Brain pericyte (primary cell): ENCODE data around the gene EPHB6.

Experiments used
- DNase-seq: peaks from one replicate; pipeline ENCODE4 v3.0.0-alpha.2; 2012; ENCODE audit warnings: low read depth, low spot score

EPHB6 gene

DNA sequence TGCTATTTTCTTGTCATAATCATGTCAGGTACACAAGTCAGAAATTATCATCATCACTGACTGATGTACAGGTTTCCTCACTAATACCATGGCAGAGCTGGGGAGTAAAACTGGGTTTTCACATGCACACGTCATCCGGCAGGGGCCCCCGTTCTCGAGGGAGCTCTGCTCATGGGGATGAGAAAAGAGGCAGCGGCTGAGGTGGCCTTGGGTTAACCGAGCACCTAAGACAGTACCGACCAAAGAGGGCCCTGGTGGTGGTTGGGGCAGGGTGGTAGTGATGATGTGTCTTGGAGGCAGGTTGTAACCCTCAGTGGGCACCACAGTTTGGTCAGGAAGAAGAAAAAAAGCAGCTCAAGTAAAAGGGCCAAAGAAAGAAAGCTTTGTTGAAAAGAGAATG lies 42.8 kb downstream of the EPHB6 start:
- no peak for DNase-seq

DNA sequence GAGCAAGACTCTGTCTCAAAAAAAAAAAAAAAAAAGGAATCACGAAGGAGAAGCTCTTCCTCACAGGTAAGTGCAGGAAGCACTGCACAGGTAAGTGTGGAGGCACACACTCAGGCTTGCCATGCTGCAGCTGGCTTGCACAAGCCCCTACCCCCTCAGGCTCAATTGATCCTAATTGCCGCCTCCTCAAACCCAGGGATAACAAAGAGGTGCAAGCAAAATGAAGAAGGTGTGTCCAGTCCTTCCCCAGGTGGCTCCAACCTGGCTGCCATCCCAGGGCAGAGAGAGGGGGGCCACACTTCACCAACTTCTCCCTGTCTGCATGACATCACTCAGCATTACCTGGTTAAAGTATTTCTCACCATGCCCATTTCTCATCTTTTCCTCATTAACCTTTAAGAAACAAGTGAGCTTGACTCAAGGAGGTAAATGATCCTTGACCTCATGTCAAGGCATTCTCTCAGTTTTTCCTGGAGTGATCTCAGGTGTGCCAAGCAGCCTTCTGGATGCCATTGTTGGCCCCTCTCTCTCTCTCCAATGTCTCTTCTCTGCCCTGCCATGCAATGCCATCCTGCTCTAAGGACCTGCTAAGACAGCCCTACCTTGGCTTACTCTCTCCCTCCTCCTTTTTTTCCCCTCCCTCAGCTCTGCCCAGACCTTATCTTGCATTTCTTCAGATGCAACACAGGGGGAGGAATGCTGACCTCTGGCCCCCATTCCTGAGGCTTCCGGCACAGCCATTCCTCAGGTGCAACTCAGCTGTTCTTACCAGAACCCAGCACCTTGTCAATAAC lies 43.7 kb downstream of the EPHB6 start:
- no peak for DNase-seq

DNA sequence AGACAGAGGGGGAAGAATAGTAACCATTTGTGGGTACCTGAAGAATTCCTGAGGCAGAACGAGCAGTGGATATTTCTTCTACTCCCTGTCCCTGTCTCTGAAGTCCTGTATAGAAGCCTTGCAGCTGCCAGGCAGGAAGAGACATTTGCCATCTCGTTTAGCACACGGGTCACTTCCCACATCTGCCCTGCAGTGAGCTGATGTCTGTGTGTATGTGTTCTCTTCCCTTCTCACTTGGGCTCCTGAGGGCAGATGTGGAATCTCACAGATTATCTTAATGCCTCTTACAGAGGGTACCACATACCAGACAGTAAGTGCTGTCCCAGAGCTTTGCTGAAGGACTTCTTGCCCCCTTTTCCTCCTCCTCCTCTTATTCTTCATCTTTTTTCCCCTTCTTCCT lies 44.8 kb downstream of the EPHB6 start:
- DNase-seq, result no peak

DNA sequence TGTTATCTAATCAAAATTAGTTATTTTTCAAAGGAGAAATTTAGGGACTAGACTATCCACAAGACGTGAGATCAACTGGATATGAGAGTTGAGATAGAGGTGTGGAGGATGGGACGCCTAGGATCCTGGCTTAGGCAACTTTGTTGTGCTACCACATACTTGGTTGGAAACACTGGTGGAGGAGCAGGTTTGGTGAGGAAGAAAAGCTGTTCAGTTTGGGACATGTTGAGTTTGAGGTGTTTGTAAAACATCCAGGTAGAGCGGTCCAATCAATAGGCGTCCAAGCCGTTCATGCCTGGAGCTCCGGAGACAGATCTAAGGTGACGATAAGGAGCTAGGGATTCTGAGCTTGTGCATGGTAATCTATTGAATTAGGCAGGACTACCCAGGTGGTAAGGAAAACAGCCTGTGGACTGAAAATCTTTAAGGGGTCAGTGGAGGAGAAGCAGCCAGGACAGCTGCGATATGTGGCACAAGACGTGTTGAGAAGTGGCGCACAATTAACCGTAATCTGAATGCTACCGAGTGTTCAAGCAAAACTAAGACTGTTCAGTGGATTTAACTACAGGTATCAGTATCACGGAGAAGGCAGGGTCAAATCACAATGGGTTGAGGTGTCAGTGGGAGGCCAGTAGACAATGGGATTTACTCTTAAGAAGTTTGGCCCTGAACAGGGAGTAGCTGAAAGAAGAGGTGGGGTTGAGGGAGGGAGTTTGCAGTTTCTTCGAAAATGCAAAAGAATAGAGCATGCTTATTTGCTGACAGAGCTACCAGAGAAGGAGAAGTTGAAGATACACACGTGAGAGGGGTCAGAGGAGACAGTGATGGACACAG lies 46.8 kb downstream of the EPHB6 start:
- no peak for DNase-seq

DNA sequence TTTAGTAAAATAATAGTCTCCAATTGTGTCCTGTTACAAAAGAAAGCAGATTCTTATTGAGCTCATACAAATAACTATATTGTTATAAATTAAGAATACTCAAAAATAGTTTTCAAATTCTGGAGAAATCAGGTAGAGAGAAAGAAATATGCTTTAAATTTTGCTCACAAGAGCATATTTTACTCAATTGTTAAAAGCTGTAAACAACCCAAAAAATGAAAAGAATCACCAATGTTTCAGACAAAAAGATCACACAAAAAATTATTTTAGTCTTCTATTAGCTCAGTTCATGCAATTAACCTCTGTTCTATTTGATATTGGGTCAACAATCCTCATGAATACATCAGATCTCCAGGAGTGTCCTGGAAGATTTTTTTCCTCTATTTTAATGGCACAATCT lies 49.3 kb downstream of the EPHB6 start:
- no peak for DNase-seq

DNA sequence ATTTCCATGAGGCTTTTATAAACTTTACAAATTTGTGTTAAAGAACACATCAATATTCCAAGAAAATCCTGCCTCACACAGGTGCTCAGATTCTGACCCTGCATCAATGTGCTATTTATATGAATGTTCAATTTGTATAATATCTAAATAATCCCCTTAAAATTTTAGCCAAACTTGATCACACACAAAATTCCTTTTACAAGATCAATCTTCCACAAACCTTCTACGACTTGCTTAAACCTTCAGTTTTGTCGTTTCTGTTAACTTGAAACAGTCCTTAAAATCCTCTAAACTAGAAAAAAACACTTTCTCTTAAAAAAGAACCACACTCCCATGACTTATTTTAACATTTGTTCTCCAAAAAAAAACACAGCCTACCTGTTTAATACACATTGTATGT lies 50.9 kb downstream of the EPHB6 start:
- DNase-seq, result no peak

DNA sequence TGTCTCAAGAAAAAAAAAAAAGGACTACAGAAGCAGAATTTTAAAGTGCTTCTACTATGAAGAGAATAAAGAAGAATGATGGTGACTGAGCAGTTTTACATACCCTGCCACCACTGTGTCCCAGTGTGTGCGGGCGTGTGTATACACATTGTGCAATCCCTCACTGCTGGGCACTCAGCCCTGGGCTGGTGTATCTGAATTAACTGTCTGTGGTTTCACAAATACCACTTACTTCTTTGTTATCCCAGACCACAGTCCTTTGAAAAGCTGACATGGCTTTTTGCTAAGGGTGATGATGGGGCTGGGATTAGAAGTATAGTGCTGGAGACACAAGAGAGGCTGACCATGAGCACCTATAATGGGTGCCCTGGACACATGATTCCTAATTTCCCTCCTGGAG lies 51.8 kb downstream of the EPHB6 start:
- DNase-seq, result no peak

DNA sequence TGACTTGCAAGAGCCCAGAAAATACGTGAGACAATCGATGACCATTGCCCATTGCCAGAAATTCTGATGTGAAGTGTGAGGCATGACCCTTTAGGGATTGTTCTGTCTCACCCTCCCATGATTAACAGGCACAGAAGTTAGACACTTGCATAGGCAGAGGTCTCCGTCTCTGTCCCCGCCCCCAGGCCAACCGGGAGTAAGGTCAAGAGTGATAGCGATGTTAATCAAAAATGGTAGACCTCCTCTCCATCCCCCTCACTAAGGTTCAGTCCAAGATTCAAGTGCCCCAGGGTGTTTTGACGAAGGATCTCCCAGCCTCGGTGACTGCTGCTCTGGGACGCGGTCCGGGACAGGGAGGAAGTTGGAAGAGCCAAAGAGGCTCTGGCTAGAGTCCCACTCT lies 53.4 kb downstream of the EPHB6 start:
- no peak for DNase-seq

DNA sequence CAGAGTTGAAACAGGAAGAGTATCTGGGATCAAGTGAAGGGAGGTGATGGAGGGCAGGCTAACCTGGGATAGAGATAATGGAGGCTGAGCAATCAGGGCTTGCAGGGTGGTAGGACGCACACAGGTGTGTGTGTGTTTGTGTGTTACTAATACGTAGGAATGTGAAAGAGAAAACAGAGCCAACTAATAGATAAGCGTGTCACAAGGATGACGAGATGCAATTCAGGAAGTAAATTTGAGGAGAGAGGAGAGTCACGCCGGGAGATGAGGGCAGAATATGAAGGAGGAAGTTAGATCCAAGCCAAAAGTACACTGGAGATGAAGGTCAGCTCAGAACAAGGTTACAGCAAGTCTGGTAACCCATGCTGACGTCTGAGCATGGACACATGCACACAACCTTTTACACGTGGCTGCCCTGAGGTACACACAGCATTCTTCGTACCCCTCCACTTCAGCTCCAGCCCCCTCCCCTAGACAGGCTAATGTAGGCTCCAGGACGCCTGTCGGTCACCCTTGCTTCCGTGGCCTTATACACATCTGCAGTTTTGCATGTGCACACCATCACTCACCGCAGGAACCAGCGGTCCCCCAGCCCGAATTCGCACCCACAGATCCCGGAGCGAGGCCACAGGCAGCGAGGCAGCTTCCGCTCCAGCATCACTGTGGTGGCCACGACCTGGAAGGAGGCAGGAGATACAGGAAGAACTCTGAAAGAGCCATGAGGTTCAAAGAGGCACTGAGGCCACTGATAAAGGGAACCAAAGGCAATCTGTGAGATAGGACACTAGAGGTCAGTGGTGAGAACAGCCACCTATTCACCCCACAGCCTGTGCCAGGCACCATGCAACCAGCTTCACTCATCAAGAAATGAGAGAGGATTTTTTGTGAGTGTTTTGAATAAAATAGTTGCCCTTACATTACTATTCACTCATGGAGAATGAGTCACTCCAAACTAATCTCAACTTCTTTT lies 54.3 kb downstream of the EPHB6 start:
- DNase-seq, result no peak

DNA sequence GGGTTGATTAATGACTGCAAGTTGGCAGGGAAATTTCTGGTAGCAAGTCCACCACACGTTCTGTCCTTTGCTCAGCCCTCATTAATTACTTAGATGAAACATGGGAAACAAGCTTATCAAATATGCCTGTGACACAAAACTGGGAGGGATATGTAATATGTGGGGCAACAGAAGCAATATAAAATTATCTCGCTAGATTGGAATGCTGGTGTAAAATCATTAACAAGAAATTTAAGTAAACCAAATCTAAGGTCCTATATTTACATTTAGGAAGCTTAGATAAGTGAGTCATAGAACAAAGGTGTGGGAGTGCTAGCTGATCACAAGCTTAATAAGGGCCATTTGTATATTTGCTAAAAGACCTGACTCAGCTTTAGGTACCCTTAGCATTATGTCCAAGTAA lies 55.2 kb downstream of the EPHB6 start:
- DNase-seq, result no peak

DNA sequence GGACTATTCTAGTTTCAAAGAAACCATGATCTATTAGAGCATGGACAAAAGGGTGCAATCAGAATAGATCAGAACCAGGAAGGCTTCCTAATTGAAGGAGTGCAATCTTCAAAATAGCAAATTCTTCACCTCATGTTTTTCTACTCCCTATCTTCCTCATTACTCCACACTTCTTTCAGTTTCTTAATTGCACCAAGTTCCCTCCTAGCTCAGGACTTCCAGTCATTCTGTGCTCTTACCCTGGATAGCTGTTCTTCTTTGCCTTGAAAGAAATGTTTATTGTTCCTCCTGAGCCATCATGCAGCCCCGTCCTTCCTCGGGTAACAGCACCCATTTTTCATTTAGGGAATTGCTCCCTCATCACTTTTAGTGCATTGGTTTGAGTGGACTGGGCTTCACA lies 55.6 kb downstream of the EPHB6 start:
- no peak for DNase-seq

DNA sequence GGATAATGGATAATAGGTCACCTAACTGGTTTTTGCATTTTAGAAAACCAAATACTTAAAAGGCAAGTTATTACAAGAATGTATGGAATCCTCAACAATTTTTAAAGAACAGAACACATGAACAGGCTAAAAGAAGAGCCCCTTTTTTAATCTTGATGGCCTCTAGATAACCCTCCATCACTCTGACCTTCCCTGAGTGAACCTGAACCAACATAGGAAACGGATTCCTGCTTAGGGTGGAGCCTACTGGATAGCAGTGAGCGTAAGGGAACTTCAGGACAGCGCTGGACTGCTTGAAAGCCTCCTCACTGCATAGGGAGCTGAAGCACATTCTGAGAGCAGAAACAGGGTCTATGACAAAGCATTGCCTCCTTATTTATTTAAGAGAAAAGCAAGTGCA lies 58.2 kb downstream of the EPHB6 start:
- DNase-seq, result no peak

DNA sequence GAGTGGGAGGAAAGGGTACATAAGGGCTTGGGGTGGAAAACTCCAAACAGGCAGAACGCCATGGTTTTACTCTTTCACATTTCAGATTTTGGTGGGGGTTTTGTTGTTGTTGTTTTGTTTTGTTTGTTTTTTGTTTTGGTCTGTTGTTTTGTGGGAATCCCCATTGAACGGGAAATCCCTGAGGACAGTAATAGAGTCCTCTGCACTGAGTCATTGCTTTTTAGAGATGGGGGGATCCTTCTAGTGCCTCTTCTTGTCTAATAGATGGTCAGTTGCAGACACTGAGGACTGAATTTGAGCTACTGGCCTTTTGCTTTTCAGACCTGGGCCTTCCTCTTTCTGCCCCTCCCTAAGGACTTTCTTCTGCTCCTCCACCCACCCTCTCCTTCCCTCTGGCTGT lies 58.7 kb downstream of the EPHB6 start:
- DNase-seq, result no peak

DNA sequence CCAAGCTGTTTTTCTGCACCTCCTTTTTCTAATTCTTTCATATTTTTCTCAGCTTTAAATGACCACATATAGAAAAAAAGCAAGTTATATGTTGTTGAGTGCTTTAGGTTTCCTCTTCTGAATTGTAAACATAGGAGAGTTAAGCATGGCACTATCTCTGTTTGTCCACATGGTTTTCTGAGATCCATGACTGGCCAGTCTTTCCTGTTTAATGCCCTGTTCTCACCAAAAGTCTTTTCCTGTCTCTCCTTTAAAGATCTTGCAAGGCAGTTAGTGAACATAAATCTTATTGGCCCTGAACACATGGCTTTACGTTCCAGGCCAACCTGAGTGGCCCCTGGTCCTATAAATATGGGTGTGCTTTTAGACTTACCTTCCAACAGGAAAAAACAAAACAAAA lies 59.2 kb downstream of the EPHB6 start:
- no peak for DNase-seq

DNA sequence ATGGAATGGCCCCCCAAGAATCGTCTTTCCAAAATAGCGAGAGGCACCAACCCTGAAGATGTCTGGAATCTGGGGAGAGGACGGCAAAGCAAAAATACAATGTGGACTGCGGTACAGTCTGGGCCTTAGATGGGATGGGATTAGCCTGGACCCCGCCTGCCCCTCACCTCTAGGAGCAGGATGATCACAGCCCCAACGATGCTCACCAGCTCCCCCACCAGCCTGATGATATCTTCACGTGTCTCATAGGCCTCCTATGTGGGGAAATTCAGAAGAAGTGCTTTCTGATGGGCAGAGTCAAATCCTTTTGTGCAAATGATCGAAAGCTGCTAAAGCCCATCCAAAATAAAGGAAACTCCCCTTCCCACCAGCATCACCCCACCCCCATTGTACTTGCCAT lies 60.4 kb downstream of the EPHB6 start:
- no peak for DNase-seq

DNA sequence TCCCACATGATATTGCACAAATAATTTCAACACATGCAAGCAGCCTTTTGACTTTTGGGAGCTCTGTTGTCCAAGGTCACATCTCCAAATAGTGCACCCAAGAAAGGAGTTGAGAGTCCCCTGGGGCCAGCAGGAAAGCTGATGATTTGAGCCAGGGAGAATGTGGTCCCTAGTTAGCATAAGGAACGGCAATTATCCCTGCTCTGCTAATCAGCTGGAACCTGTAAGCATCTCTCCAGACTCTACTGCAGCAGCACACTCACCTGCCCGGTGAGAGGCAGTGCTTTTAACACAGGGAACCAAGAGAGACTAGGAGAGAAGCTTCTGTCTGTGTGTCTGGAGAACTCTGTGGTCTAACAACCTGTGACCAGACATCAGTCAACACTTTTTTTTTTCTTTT lies 61.6 kb downstream of the EPHB6 start:
- no peak for DNase-seq

DNA sequence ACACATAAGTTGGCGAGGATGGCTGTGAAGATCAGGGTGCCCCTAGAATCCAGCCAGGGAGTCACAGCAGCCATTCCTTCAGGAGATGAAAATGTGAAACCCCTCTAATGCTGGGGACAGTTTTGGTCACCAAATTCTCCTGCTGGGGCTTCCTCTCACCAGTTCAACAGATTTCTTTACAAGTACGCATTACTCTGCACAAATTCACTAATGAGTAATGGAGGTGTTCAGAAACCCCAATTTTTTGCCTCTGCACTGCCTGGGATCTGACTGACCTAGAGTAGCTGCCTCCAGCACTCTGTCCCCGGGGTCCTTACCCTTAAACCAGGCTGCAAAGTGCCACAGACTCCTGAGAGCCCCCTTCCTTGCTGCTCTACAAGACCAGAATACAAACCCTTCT lies 62.6 kb downstream of the EPHB6 start:
- no peak for DNase-seq

DNA sequence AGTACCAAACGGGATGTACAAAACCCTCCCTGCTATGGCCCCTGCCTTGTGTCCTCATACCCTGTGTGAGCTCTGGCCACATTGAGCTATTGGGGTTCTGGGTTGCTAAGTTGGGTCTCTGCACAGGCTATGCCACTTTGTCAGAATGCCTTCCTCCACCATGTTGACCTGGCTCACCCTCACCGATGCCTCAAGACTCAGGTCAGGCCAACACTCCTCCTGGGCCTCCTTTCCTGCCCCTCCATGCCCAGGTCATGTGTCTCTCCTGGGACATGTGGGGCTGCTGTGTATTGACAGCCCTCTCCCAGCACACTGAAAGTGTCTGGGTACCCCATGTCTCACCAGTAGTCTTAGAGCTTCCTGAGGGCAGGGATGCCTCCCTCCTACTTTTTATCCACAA lies 64.0 kb downstream of the EPHB6 start:
- DNase-seq, result no peak

DNA sequence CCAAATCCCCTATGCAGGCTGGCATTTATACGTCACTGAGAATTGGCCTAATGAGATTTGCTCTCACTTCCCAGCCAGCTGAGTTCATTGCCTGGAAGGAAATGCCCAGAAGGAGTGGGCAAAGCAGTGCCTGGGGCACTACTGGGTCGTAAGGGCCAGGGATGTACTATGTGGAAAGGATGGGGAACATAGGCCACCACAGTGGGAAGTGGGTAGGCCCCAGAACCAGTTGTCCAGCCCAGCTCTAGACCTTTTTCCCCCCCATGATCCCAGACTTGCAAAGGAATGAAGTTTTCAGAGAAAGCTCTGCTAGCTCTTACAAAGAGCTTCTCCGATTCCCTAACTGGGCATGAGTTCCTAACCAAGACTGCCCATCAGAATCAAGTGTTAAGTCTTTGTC lies 64.8 kb downstream of the EPHB6 start:
- DNase-seq, result no peak
